Measurements from ENCODE around the gene SERGEF. TPM values are rescaled to one million over a fixed set of nuclear protein-coding genes. Genes with fewer than 3 reads are reported as not detected.

Gene SERGEF
- total RNA-seq, 4 donors from 2014 or later: 18.9 to 23.9 (median 20.6) TPM

GRCh38 chr11:17814546-17814945, 198.3 kb downstream of the SERGEF start:
- no peak for TF ChIP-seq CTCF (IDR thresholded peaks at IDR 0.05)
- no peak for DNase-seq (ENCODE audit: low spot score)
- no peak for ATAC-seq (ENCODE audit: low FRiP score)

GRCh38 chr11:17813391-17814059, 199.3 kb downstream of the SERGEF start:
- peak; percentile 84 for ATAC-seq (ENCODE audit: low FRiP score)
- no peak for TF ChIP-seq CTCF (IDR thresholded peaks at IDR 0.05)
- DNase-seq (ENCODE audit: low spot score): no peak

GRCh38 chr11:17812865-17813187, 200.0 kb downstream of the SERGEF start:
- TF ChIP-seq CTCF (IDR thresholded peaks at IDR 0.05): no peak
- DNase-seq (ENCODE audit: low spot score) (no peak), ATAC-seq (ENCODE audit: low FRiP score) (no peak)

GRCh38 chr11:17812091-17812864, 200.6 kb downstream of the SERGEF start:
- DNase-seq (ENCODE audit: low spot score) (no peak), ATAC-seq (ENCODE audit: low FRiP score) (no peak)

GRCh38 chr11:17811352-17811751, 201.5 kb downstream of the SERGEF start:
- TF ChIP-seq CTCF (IDR thresholded peaks at IDR 0.05): no peak
- ATAC-seq (ENCODE audit: low FRiP score) (no peak), DNase-seq (ENCODE audit: low spot score) (no peak)

More at GRCh38 chr11:17812091-17812864, 200.6 kb downstream of the SERGEF start:
- TF ChIP-seq CTCF (IDR thresholded peaks at IDR 0.05): no peak

GRCh38 chr11:17810746-17811145, 202.1 kb downstream of the SERGEF start:
- ATAC-seq (ENCODE audit: low FRiP score): no peak
- no peak for TF ChIP-seq CTCF (IDR thresholded peaks at IDR 0.05)
- DNase-seq (ENCODE audit: low spot score): no peak

- no peak for TF ChIP-seq CTCF (IDR thresholded peaks at IDR 0.05)
- no peak for ATAC-seq (ENCODE audit: low FRiP score)
- DNase-seq (ENCODE audit: low spot score): no peak
These were observed 202.8 kb downstream of the SERGEF start for GRCh38 chr11:17810041-17810440.

Measured in omental fat pad (tissue), 4 donors.